Endothelial cell of umbilical vein (primary cell): ENCODE measurements around the gene IGSF6. TPM values are rescaled to one million over a fixed set of nuclear protein-coding genes. Genes with fewer than 3 reads are reported as not detected.

ENCODE experiments used
- BruUV-seq: library from RNA; stranded (reverse); fragments of 400-500 nt; replicated peaks from 2 replicates; lab custom pipeline; 2021; lab: Mats Ljungman, UMichigan
- CTCF ChIA-PET: fragments of 300-600, 350-600 bp; sonication (Branson Sonifier 250); formaldehyde crosslinking; loops from one replicate; lab custom pipeline; 2021; ENCODE audit warnings: antibody characterized with exemption, inconsistent platforms; lab: Charles Lee
- POLR2A ChIA-PET: fragments of 300-600, 350-600 bp; sonication (Branson Sonifier 250); formaldehyde crosslinking; loops from one replicate; lab custom pipeline; 2021; ENCODE audit warnings: antibody characterized with exemption, inconsistent platforms; lab: Charles Lee
- DNase-seq: peaks from one replicate; pipeline ENCODE4 v3.0.0-alpha.2; 2011; ENCODE audit warnings: low read depth, low spot score
- FAIRE-seq: peaks from 2 replicates; lab custom pipeline; 2011; peaks lifted over from hg19 to GRCh38; lab: Jason Lieb, UNC
- H2AFZ ChIP-seq: 2 replicates; pipeline ENCODE4 v1.6.0; 2012; ENCODE audit warnings: low read depth, low read length, control low read depth, inconsistent platforms
- H3K27ac ChIP-seq: 2 replicates; pipeline ENCODE4 v1.5.1; 2011; ENCODE audit warnings: low read depth, mild to moderate bottlenecking, control low read depth, low read length, moderate library complexity; ENCODE audit not compliant: insufficient read depth
- H3K27me3 ChIP-seq, 2 experiments: 2 replicates each; pipeline versions ENCODE4 v1.6.0 to v1.6.1; 2011; ENCODE audit warnings: low read length in 2 of 2, mixed read lengths in 1 of 2; ENCODE audit not compliant: control insufficient read depth in 2 of 2, insufficient read depth in 2 of 2
- H3K36me3 ChIP-seq, 2 experiments: 2 replicates in 1 of 2; 3 replicates in 1 of 2; pipeline ENCODE4 v1.5.1; 2011; ENCODE audit warnings: low read length in 2 of 2, mild to moderate bottlenecking in 1 of 2, moderate library complexity in 1 of 2; ENCODE audit not compliant: control insufficient read depth in 2 of 2, insufficient read depth in 2 of 2; ENCODE audit errors: extremely low read depth in 1 of 2
- H3K4me1 ChIP-seq: 3 replicates; pipeline ENCODE4 v1.5.1; 2011; ENCODE audit warnings: mild to moderate bottlenecking, low read length; ENCODE audit not compliant: control insufficient read depth, insufficient read depth; ENCODE audit errors: extremely low read depth
- H3K4me2 ChIP-seq: 2 replicates; pipeline ENCODE4 v1.6.1; 2011; ENCODE audit warnings: low read length, control low read depth, mixed read lengths; ENCODE audit not compliant: insufficient read depth
- H3K4me3 ChIP-seq, 3 experiments: fragments of 200-600 bp in 1 of 3; sonication (generic), shearing (Covaris generic) in 1 of 3; replicated peaks in 1 of 3; 2 replicates each; pipeline ENCODE4 v1.5.1; 2011 to 2016; ENCODE audit warnings: control low read depth in 3 of 3, low read length in 3 of 3, mild to moderate bottlenecking in 2 of 3, inconsistent platforms in 1 of 3, low read depth in 1 of 3, moderate library complexity in 1 of 3; ENCODE audit not compliant: insufficient read depth in 1 of 3
- H3K79me2 ChIP-seq: 2 replicates; pipeline ENCODE4 v1.6.0; 2012; ENCODE audit warnings: low read length, inconsistent platforms; ENCODE audit not compliant: control insufficient read depth, insufficient read depth
- H3K9ac ChIP-seq: replicated peaks from 2 replicates; pipeline ENCODE3; 2011; ENCODE audit warnings: low read length, control low read depth; ENCODE audit not compliant: insufficient read depth; ENCODE audit errors: extremely low read depth
- H3K9me1 ChIP-seq: replicated peaks from 3 replicates; pipeline ENCODE4 v1.6.0; 2011; ENCODE audit warnings: mild to moderate bottlenecking, low read length; ENCODE audit not compliant: control insufficient read depth, insufficient read depth; ENCODE audit errors: extremely low read depth
- H3K9me3 ChIP-seq: replicated peaks from 2 replicates; pipeline ENCODE4 v1.5.1; 2012; ENCODE audit warnings: low read length, inconsistent platforms; ENCODE audit not compliant: control insufficient read depth, insufficient read depth
- H4K20me1 ChIP-seq: replicated peaks from 2 replicates; pipeline ENCODE3; 2011; ENCODE audit warnings: mild to moderate bottlenecking, low read length; ENCODE audit not compliant: control insufficient read depth, insufficient read depth; ENCODE audit errors: extremely low read depth
- EZH2 ChIP-seq: IDR thresholded peaks from 2 replicates; pipeline ENCODE4 v1.6.1; 2012; ENCODE audit warnings: borderline replicate concordance, low read depth, mild to moderate bottlenecking, moderate library complexity, low read length, inconsistent platforms; ENCODE audit not compliant: severe bottlenecking
- FOS ChIP-seq: IDR thresholded peaks from 2 replicates; pipeline ENCODE4 v1.6.1; 2011; ENCODE audit warnings: mild to moderate bottlenecking, low read length, moderate library complexity, borderline replicate concordance; ENCODE audit not compliant: insufficient read depth
- GATA2 ChIP-seq: IDR thresholded peaks from 2 replicates; pipeline ENCODE4 v1.7.0; 2011; ENCODE audit warnings: low read depth, mild to moderate bottlenecking, moderate library complexity, mixed read lengths, low read length; ENCODE audit not compliant: insufficient read length, insufficient read depth
- JUN ChIP-seq: IDR thresholded peaks from 2 replicates; pipeline ENCODE4 v1.6.1; 2011; ENCODE audit warnings: borderline replicate concordance, low read depth; ENCODE audit not compliant: insufficient read length, insufficient read depth
- MYC ChIP-seq: IDR thresholded peaks from one replicate; pipeline ENCODE4 v1.6.1; 2011; ENCODE audit warnings: mild to moderate bottlenecking, low read depth, low read length
- POLR2A ChIP-seq: IDR thresholded peaks from 2 replicates; pipeline ENCODE4 v1.6.1; 2012; ENCODE audit warnings: low read depth, mild to moderate bottlenecking, control low read depth, low read length
- POLR2AphosphoS5 ChIP-seq: IDR thresholded peaks from 2 replicates; pipeline ENCODE4 v1.6.1; 2012; ENCODE audit warnings: low read depth, mild to moderate bottlenecking, control low read depth, low read length, moderate library complexity; ENCODE audit not compliant: insufficient read depth
- dilution Hi-C: fragments of 300-500 bp; cut with MboI; formaldehyde crosslinking; loops from one replicate; pipeline ENCODE4 v1.15.0; 2019; ENCODE audit warnings: low sequenced_read_pairs; ENCODE audit not compliant: extremely low pct_ligation_motif_present
- intact Hi-C: fragments of 100-400 bp; cut with micrococcal nuclease; formaldehyde crosslinking; loops from one replicate; pipeline ENCODE4 v1.10.0; 2022
- polyA plus RNA-seq, 4 experiments: library from polyadenylated mRNA; depleted of rRNA in 3 of 4; stranded (reverse) in 3 of 4; unstranded in 1 of 4; fragments of >200 nt; gene quantifications; 2 replicates each; pipeline versions ENCODE4 v1.2.1 to v1.2.3, GENCODE V29; 2011 to 2012; ENCODE audit warnings: missing spikeins in 1 of 4
- total RNA-seq: library from RNA; stranded (reverse); gene quantifications from 2 replicates; pipeline ENCODE4 v1.2.3, GENCODE V29; 2021
- TF ChIP-seq, protein P1 (sequence below), 2 donors: IDR thresholded peaks; 1 replicate in 1 of 2; 2 replicates in 1 of 2; pipeline ENCODE4 v1.5.1; 2011; ENCODE audit warnings: low read length in 2 of 2, mild to moderate bottlenecking in 2 of 2, moderate library complexity in 2 of 2, control low read depth in 1 of 2, inconsistent platforms in 1 of 2, low read depth in 1 of 2; ENCODE audit not compliant: insufficient read depth in 1 of 2; ENCODE audit errors: extremely low read depth in 1 of 2
- TF ChIP-seq, protein P2 (sequence below): IDR thresholded peaks from 2 replicates; pipeline ENCODE4 v1.6.1; 2011; ENCODE audit not compliant: insufficient read depth, insufficient read length

IGSF6 gene
- total and polyA plus RNA-seq, 2 donors (not counting 3 experiments of a cell fraction or from before 2014, with no cell fraction given), result not detected

- dilution Hi-C loops, result no loop called here
- no peak for FAIRE-seq
- H2AFZ ChIP-seq, result no peak overlapping the region
- H3K9me3 ChIP-seq, result no peaks in the 10 kb centered on the region
- H3K9me1 ChIP-seq, result no peaks in the 10 kb centered on the region
- H4K20me1 ChIP-seq, result no peaks in the 10 kb centered on the region
- TF ChIP-seq POLR2AphosphoS5 (no peak), JUN (no peak), POLR2A (no peak), MYC (no peak), FOS (no peak), EZH2 (no peak), GATA2 (no peak)
- TF ChIP-seq, protein P1, sequence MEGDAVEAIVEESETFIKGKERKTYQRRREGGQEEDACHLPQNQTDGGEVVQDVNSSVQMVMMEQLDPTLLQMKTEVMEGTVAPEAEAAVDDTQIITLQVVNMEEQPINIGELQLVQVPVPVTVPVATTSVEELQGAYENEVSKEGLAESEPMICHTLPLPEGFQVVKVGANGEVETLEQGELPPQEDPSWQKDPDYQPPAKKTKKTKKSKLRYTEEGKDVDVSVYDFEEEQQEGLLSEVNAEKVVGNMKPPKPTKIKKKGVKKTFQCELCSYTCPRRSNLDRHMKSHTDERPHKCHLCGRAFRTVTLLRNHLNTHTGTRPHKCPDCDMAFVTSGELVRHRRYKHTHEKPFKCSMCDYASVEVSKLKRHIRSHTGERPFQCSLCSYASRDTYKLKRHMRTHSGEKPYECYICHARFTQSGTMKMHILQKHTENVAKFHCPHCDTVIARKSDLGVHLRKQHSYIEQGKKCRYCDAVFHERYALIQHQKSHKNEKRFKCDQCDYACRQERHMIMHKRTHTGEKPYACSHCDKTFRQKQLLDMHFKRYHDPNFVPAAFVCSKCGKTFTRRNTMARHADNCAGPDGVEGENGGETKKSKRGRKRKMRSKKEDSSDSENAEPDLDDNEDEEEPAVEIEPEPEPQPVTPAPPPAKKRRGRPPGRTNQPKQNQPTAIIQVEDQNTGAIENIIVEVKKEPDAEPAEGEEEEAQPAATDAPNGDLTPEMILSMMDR (IDR thresholded peaks at IDR 0.05; ENCODE audit: extremely low read depth in 1 of 2, insufficient read depth in 1 of 2, low read depth in 1 of 2, low read length in 2 of 2), result no peak
- TF ChIP-seq, protein P2, sequence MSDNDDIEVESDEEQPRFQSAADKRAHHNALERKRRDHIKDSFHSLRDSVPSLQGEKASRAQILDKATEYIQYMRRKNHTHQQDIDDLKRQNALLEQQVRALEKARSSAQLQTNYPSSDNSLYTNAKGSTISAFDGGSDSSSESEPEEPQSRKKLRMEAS, result no peak
- H3K9ac ChIP-seq, result no peak overlapping the region
- H3K36me3 ChIP-seq, result no peaks in the 10 kb centered on the region
- POLR2A ChIA-PET, result no interaction called here
- peaks cover 14% of the 10 kb centered on the region for H3K4me1 ChIP-seq
- no peaks in the 10 kb centered on the region for H3K27me3 ChIP-seq
- BruUV-seq, result no TSS peak
- H3K4me2 ChIP-seq, result no peak overlapping the region
- intact Hi-C loops, result no loop called here
- CTCF ChIA-PET, result interaction anchor here (1.3 to 1.6 kb wide), 2 partner anchors 11 to 53 kb away, joined by 3 to 7 read pairs; no protein-coding TSS in a partner anchor
- H3K4me3 ChIP-seq, result no peak overlapping the region
- no peak for DNase-seq
- peaks cover 86% of the 10 kb centered on the region for H3K79me2 ChIP-seq
- H3K27ac ChIP-seq, result no peak overlapping the region
These were observed 48.5 kb downstream of the IGSF6 start for GRCh38 chr16:21603928-21604327.
